Epithelial cell of esophagus (primary cell): Measurements from ENCODE around the gene ABT1.

Source experiments
- DNase-seq: peaks from one replicate; pipeline ENCODE4 v3.0.0; 2010; ENCODE audit warnings: low read depth
- H3K4me3 ChIP-seq: 2 replicates; pipeline ENCODE4 v1.5.1; 2011; ENCODE audit warnings: mild to moderate bottlenecking, low read length, control low read depth
- TF ChIP-seq, protein P1 (sequence below): IDR thresholded peaks from 2 replicates; pipeline ENCODE4 v1.5.1; 2011; ENCODE audit warnings: low read depth, mild to moderate bottlenecking, low read length, control low read depth, inconsistent platforms; ENCODE audit not compliant: insufficient read depth; ENCODE audit errors: missing control alignments

The ABT1 gene

DNA sequence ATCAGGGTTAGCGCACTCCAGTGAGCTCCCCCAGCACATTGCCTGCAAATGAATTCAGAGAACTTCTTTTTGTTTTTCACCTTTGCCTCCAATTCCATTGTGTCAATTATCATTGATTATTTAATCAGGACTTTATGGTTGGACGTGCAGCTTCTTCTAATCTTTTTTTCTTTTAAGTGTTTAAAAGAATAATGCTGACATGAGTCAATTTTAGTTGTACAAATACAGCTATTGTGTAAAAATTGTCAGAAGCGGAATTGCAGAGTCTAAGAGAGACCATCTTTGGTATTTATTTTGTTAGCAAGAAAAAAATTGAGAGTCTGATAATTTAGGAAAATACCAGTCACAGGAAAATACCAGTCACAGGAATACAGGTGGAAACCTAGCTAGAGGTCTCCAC, 5.5 kb downstream of the ABT1 start:
- H3K4me3 ChIP-seq: no peak overlapping the region
- DNase-seq: no peak
- TF ChIP-seq, protein P1, sequence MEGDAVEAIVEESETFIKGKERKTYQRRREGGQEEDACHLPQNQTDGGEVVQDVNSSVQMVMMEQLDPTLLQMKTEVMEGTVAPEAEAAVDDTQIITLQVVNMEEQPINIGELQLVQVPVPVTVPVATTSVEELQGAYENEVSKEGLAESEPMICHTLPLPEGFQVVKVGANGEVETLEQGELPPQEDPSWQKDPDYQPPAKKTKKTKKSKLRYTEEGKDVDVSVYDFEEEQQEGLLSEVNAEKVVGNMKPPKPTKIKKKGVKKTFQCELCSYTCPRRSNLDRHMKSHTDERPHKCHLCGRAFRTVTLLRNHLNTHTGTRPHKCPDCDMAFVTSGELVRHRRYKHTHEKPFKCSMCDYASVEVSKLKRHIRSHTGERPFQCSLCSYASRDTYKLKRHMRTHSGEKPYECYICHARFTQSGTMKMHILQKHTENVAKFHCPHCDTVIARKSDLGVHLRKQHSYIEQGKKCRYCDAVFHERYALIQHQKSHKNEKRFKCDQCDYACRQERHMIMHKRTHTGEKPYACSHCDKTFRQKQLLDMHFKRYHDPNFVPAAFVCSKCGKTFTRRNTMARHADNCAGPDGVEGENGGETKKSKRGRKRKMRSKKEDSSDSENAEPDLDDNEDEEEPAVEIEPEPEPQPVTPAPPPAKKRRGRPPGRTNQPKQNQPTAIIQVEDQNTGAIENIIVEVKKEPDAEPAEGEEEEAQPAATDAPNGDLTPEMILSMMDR: no peak

DNA sequence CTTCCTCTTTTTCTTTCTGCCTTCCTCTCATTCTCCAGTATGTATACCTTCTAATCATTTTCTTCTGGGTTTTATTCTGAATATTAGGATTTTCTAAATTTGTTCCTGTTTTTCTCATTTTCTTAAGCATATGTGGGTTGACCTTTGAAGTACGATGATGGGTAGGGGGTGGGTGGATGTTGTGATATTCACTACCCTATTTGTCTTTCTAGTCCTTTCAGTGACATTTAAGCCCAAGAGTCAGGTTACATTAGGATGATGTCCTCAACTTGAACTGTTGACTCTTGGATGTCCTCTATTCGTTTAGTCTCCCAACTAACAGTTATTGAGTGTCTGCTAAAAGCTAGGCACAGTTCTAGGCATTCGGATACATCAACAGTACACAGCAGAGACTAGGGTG, 7.3 kb downstream of the ABT1 start:
- H3K4me3 ChIP-seq: no peak overlapping the region
- TF ChIP-seq, protein P1: no peak
- no peak for DNase-seq

DNA sequence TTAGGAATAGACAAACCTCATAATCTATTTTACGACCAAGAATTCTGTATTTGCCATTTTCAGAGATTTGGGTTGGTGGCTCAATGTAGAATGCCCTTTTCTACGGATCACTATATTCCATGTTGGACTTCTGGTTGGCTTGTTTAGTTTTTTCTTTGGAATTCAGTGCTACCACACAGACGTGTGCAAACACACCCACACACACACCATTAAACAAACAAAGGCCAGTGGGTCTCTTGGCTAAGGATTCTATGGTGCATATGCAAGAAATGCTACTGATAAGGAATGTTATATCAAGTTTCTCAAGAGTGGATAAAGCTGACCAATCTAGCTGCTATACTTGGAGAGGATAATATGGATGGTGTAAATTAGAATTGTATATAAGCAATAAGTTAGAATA, 8.0 kb downstream of the ABT1 start:
- TF ChIP-seq, protein P1: no peak
- no peak overlapping the region for H3K4me3 ChIP-seq
- DNase-seq: no peak

DNA sequence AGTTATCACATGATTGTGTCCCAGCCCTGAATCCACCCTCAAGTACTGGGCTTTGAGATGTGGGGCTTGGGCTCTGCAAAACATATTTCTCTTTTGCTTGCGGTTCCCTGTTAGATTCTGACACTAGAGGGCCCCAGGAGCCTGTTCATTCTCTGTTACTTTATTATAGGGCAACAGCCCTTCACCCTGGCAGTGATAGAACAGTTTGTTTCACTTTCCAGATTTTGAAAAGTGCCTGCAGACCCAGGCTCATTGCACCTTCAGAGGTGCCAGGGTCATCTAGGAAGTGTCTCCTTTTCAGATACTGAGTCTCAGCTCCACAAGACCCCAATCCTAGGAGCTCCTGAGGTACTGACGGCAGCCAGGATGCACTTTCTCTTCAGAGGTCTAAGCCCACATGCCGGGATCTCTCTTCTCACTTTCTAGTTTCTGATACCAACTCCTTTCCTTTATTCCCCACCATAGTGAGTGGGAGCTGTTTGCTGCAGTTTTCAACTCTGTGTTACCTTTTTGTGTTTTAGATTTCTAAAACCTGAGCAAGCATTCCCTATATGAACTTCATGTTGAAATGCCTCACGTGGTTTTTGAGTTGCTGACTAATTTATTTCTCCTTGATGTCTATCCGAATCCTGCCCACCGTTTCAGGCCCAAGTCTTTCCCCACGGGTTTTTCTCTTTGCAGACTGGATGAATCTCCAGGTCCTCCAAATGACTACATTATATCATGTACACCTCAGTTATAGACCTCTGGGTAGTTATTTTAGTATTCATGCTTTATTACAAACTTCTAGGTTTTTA, 10.9 kb downstream of the ABT1 start:
- TF ChIP-seq, protein P1: peak; percentile 83
- DNase-seq: peak; percentile 67
- no peak overlapping the region for H3K4me3 ChIP-seq

DNA sequence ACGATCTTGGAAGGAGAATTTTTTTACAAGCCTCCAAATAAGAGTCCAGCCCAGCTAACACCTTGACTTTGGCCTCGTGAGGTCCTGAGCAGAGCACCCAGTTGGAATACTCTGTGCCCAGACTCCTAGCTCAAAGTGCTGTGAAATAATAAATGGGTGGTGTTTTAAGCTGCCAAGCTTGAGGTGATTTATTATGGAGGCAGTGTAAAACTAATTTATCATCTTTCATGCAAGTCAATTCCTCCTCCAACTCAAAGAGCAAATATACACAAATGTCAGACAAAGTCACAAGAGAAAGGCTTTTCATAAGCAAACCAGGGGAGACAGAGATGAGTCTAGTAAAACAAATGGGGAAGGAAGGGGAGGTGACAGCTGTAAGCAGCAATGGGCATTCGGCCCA, 12.7 kb downstream of the ABT1 start:
- TF ChIP-seq, protein P1: no peak
- no peak overlapping the region for H3K4me3 ChIP-seq
- DNase-seq: no peak

DNA sequence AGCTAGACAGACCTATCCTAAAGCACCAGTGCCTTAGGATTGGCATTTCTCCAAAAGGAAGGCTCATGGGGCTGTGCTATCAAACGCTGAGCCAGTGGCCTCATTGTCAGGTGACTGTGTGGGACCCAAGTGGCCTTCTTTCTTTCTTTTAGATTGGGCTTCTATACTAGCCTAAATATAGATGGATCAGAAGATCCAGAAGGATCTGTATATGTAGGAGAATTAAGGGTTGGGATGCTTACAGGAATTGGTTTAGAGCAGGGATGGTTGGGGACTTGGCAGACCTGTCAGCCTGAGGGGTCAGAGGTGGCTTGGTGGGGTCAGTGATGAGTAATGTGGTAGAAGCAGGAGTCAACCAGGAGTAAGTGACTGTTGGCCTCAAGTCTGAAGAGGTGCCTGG, 14.8 kb downstream of the ABT1 start:
- TF ChIP-seq, protein P1: no peak
- no peak overlapping the region for H3K4me3 ChIP-seq
- no peak for DNase-seq

DNA sequence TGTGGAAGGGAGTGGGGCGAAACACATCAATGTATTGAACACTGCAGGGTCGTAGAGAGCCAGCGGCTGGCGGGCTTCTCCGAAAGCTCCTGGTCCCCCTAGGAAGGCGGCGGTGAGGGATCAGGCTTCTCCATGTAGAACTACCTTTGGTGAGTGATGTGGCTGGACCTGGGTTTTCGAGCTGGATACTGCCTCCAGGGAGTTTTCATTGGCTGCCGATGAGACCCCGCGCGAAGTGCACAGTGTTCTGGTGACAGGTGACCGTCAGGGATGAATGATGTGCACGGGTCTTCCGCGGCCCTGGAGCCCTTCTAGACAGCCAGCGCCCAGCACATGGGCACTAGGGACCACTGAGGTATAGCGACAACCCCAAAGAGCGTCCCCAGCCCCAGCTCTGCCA, 16.4 kb downstream of the ABT1 start:
- TF ChIP-seq, protein P1: no peak
- no peak overlapping the region for H3K4me3 ChIP-seq
- DNase-seq: no peak
